Neural progenitor cell (in vitro differentiated cells): Measurements from ENCODE around the gene CPLX3.

ENCODE experiments used
- CTCF ChIP-seq: fragments of 200-600 bp; sonication (generic); IDR thresholded peaks from 2 replicates; pipeline ENCODE4 v1.5.1; 2017; ENCODE audit warnings: antibody characterized with exemption, mild to moderate bottlenecking
- EZH2 ChIP-seq: fragments of 200-600 bp; sonication (generic); IDR thresholded peaks from 2 replicates; pipeline ENCODE4 v1.6.1; 2017; ENCODE audit warnings: antibody characterized with exemption, mild to moderate bottlenecking, moderate library complexity
- EZH2phosphoT487 ChIP-seq: fragments of 200-600 bp; sonication (generic); IDR thresholded peaks from 2 replicates; pipeline ENCODE4 v1.6.1; 2017; ENCODE audit warnings: antibody characterized with exemption

- TF ChIP-seq CTCF (no peak), EZH2 (no peak), EZH2phosphoT487 (no peak)
Measured at GRCh38 chr15:74828835-74829234, 2.4 kb downstream of the CPLX3 start.
